Neural cell (in vitro differentiated cells): ENCODE results near the gene MMP15.

Experiments
- EP300 ChIP-seq: fragments of 450-650 bp; conservative IDR thresholded peaks from 2 replicates; pipeline ENCODE4 v1.6.1; 2014; ENCODE audit warnings: antibody characterized with exemption, mild to moderate bottlenecking, moderate library complexity; ENCODE audit not compliant: poor library complexity, severe bottlenecking
- EZH2 ChIP-seq: fragments of 200-600, 300-800 bp; shearing (Covaris generic), sonication (generic); IDR thresholded peaks from 2 replicates; pipeline ENCODE4 v1.6.1; 2014; ENCODE audit warnings: antibody characterized with exemption, low read length, borderline replicate concordance, mild to moderate bottlenecking; ENCODE audit not compliant: insufficient read depth, poor library complexity, severe bottlenecking
- MXI1 ChIP-seq: fragments of 450-650 bp; conservative IDR thresholded peaks from 2 replicates; pipeline ENCODE4 v1.6.1; 2014; ENCODE audit warnings: antibody characterized with exemption, mild to moderate bottlenecking; ENCODE audit not compliant: poor library complexity, severe bottlenecking
- POLR2AphosphoS5 ChIP-seq: IDR thresholded peaks from 2 replicates; pipeline ENCODE4 v1.6.1; 2012
- SMC3 ChIP-seq: fragments of 450-650 bp; conservative IDR thresholded peaks from 2 replicates; pipeline ENCODE4 v1.6.1; 2014; ENCODE audit warnings: antibody characterized with exemption, mild to moderate bottlenecking, moderate library complexity; ENCODE audit not compliant: poor library complexity
- TAF1 ChIP-seq: IDR thresholded peaks from 2 replicates; pipeline ENCODE4 v1.6.1; 2012; ENCODE audit warnings: low read depth
- TF ChIP-seq, protein P1 (sequence below): fragments of 450-650 bp; IDR thresholded peaks from 2 replicates; pipeline ENCODE4 v1.5.1; 2014; ENCODE audit warnings: antibody characterized with exemption, mild to moderate bottlenecking, moderate library complexity; ENCODE audit not compliant: poor library complexity, severe bottlenecking
- TF ChIP-seq, protein P2 (sequence below): IDR thresholded peaks from 2 replicates; pipeline ENCODE4 v1.6.1; 2012; ENCODE audit warnings: borderline replicate concordance

DNA sequence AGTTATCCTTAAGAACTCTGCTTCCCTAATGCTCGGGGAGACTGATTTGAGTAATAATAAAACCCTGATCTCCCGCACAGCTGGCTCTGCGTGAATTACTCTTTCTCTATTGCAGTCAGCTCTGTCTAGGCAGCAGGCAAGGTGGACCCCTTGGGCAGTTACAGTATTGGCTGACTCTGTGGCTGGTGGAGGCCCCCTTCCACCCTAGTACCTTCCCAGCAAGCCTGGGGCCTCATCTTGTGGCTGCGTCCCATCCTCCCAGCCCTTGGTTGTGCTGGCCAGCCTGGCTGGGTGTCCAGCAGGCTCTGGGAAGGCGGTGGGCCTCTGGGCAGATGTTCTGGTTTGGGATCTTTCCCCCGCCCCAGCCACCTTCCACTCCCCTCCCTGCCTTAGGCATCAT is 59.1 kb downstream of the MMP15 start:
- TF ChIP-seq, protein P1, sequence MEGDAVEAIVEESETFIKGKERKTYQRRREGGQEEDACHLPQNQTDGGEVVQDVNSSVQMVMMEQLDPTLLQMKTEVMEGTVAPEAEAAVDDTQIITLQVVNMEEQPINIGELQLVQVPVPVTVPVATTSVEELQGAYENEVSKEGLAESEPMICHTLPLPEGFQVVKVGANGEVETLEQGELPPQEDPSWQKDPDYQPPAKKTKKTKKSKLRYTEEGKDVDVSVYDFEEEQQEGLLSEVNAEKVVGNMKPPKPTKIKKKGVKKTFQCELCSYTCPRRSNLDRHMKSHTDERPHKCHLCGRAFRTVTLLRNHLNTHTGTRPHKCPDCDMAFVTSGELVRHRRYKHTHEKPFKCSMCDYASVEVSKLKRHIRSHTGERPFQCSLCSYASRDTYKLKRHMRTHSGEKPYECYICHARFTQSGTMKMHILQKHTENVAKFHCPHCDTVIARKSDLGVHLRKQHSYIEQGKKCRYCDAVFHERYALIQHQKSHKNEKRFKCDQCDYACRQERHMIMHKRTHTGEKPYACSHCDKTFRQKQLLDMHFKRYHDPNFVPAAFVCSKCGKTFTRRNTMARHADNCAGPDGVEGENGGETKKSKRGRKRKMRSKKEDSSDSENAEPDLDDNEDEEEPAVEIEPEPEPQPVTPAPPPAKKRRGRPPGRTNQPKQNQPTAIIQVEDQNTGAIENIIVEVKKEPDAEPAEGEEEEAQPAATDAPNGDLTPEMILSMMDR: no peak
- TF ChIP-seq EP300 (no peak), TAF1 (no peak), EZH2 (no peak), POLR2AphosphoS5 (no peak), SMC3 (no peak), MXI1 (no peak)
- TF ChIP-seq, protein P2, sequence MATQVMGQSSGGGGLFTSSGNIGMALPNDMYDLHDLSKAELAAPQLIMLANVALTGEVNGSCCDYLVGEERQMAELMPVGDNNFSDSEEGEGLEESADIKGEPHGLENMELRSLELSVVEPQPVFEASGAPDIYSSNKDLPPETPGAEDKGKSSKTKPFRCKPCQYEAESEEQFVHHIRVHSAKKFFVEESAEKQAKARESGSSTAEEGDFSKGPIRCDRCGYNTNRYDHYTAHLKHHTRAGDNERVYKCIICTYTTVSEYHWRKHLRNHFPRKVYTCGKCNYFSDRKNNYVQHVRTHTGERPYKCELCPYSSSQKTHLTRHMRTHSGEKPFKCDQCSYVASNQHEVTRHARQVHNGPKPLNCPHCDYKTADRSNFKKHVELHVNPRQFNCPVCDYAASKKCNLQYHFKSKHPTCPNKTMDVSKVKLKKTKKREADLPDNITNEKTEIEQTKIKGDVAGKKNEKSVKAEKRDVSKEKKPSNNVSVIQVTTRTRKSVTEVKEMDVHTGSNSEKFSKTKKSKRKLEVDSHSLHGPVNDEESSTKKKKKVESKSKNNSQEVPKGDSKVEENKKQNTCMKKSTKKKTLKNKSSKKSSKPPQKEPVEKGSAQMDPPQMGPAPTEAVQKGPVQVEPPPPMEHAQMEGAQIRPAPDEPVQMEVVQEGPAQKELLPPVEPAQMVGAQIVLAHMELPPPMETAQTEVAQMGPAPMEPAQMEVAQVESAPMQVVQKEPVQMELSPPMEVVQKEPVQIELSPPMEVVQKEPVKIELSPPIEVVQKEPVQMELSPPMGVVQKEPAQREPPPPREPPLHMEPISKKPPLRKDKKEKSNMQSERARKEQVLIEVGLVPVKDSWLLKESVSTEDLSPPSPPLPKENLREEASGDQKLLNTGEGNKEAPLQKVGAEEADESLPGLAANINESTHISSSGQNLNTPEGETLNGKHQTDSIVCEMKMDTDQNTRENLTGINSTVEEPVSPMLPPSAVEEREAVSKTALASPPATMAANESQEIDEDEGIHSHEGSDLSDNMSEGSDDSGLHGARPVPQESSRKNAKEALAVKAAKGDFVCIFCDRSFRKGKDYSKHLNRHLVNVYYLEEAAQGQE: no peak
